Activated CD8-positive, alpha-beta T cell treated with anti-CD3 and anti-CD28 coated beads for 36 hours (primary cell): ENCODE measurements around the gene IL17RA. TPM values are rescaled to one million over a fixed set of nuclear protein-coding genes. Genes with fewer than 3 reads are reported as not detected.

Source experiments
- ATAC-seq: fragments of 200-7000 bp; cut with Tn5 transposase; one replicate; pipeline ENCODE4 v1.10.0; 2021; ENCODE audit warnings: mild to moderate bottlenecking, moderate library complexity
- CTCF ChIA-PET: fragments of 350-600 bp; sonication (Branson Sonifier 250); formaldehyde crosslinking; loops from one replicate; lab custom pipeline; 2021; ENCODE audit warnings: antibody characterized with exemption; lab: Charles Lee
- POLR2A ChIA-PET: fragments of 350-600 bp; sonication (Branson Sonifier 250); formaldehyde crosslinking; loops from one replicate; lab custom pipeline; 2021; ENCODE audit warnings: antibody characterized with exemption; lab: Charles Lee
- DNase-seq: peaks from one replicate; pipeline ENCODE4 v3.0.0-alpha.2; 2020
- H3K27ac Mint-ChIP-seq: one replicate; pipeline ENCODE4 v1.8.0; 2021; ENCODE audit warnings: mild to moderate bottlenecking, mixed read lengths
- H3K27me3 Mint-ChIP-seq: one replicate; pipeline ENCODE4 v1.8.0; 2021; ENCODE audit warnings: mixed read lengths
- H3K36me3 Mint-ChIP-seq: one replicate; pipeline ENCODE4 v1.8.0; 2021; ENCODE audit warnings: low read depth, mixed read lengths
- H3K4me1 Mint-ChIP-seq: one replicate; pipeline ENCODE4 v1.8.0; 2021; ENCODE audit warnings: low read depth, mixed read lengths
- H3K4me3 Mint-ChIP-seq: one replicate; pipeline ENCODE4 v1.8.0; 2021; ENCODE audit warnings: mild to moderate bottlenecking, moderate library complexity, mixed read lengths
- H3K9me3 Mint-ChIP-seq: one replicate; pipeline ENCODE4 v1.8.0; 2021; ENCODE audit warnings: mixed read lengths
- CTCF ChIP-seq: fragments of 200-600 bp; IDR thresholded peaks from one replicate; pipeline ENCODE4 v1.8.0; 2022; ENCODE audit warnings: antibody characterized with exemption, mild to moderate bottlenecking
- intact Hi-C: fragments of 100-400 bp; cut with micrococcal nuclease; formaldehyde crosslinking; loops from one replicate; pipeline ENCODE4 v1.10.0; 2022
- total RNA-seq, 2 experiments: library from RNA; stranded (reverse); gene quantifications; one replicate each; pipeline ENCODE4 v1.2.3, GENCODE V29; 2021

Gene IL17RA
- total RNA-seq, 2 experiments from 2014 or later, result 14.0 to 14.2 TPM

DNA sequence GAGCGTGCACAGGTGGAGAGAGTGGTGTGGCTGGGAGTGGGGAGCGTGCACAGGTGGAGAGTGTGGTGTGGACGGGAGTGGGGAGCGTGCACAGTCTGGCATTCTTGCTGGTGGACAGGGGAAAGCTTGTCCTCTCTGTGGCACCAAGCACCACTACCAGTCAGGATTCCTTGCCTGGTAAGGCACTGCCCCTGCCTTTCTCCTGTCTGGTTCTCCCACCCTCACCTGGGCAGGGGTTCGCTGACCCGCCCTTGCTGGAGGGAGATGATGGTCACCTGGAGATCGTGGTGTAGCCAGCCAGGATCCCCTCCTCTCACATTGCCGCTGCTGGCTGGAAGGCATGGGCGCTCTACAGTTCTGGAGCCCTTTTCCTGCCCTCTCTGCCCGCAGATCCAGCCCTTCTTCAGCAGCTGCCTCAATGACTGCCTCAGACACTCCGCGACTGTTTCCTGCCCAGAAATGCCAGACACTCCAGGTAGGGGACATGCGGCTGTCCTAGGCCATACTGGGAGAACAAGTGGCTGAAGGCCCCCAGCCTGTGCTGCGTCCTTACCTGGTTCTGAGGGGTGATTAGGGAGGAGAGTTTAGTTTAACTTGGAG is 19.6 kb downstream of the IL17RA start:
- Mint-ChIP-seq H3K4me1 (peaks cover 54% of the 10 kb centered on the region), H3K27ac (no peak overlapping the region), H3K9me3 (no peaks in the 10 kb centered on the region), H3K27me3 (no peaks in the 10 kb centered on the region), H3K4me3 (no peak overlapping the region), H3K36me3 (peaks cover 48% of the 10 kb centered on the region)
- ATAC-seq (no peak), DNase-seq (no peak)
- TF ChIP-seq CTCF, result no peak
- ChIA-PET CTCF (no interaction called here), POLR2A (interaction anchor here (0.7 kb wide), 1 partner anchor 68 kb away, joined by 3 read pairs; no protein-coding TSS in a partner anchor)
- intact Hi-C loops, result no loop called here

- H3K27me3 Mint-ChIP-seq, result no peaks in the 10 kb centered on the region
- H3K9me3 Mint-ChIP-seq, result no peaks in the 10 kb centered on the region
- peaks cover 43% of the 10 kb centered on the region for H3K36me3 Mint-ChIP-seq
- H3K4me1 Mint-ChIP-seq, result peaks cover 50% of the 10 kb centered on the region
- POLR2A ChIA-PET, result no interaction called here
- CTCF ChIA-PET, result interaction anchor here (1.1 to 2.8 kb wide), 2 partner anchors 10 to 66 kb away, joined by 5 to 8 read pairs; no protein-coding TSS in a partner anchor
- ATAC-seq (no peak), DNase-seq (no peak)
- TF ChIP-seq CTCF, result no peak
- intact Hi-C loops, result no loop called here
- H3K27ac Mint-ChIP-seq, result no peak overlapping the region
- no peak overlapping the region for H3K4me3 Mint-ChIP-seq
Observed at GRCh38 chr22:17105143-17106129, 20.6 kb downstream of the IL17RA start.

DNA sequence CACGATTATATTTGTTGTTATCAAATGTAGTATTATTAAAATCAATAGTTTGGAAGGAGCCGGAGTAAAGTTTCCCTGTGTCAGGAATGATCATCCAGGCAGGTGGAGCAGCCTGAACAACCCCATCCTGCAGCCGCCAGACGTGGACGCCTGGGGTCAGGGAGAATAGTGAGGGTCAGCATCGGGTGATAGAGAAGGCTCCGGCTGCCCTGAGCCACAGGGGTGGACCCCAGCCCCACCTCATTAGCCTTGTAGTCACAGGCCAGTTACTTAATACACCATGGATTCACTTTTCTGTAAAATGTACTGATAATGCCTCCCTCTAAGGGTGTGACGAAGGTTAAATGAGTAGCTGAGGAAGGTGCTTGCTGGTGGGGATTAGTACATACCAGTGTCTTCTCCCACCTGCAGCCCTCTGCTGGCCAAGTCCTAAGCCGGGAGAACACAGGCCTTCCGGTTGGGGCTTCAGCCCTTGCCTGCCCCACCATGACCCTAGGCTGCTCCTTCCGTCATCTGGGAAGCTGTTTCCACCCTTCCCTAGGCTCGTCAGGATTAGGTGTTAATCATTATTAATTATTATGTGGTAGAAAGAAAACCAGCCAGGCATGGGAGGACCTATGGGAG is 21.5 kb downstream of the IL17RA start:
- intact Hi-C loops, result no loop called here
- peak overlapping the region; percentile 81 for H3K27ac Mint-ChIP-seq
- peak; percentile 35 for ATAC-seq
- no peaks in the 10 kb centered on the region for H3K27me3 Mint-ChIP-seq
- H3K4me1 Mint-ChIP-seq, result peaks cover 43% of the 10 kb centered on the region
- no peak for DNase-seq
- peak; percentile 16 for TF ChIP-seq CTCF
- H3K4me3 Mint-ChIP-seq, result peak overlapping the region; percentile 42
- H3K36me3 Mint-ChIP-seq, result peaks cover 37% of the 10 kb centered on the region
- CTCF ChIA-PET, result interaction anchor here (1.1 to 2.8 kb wide), 6 partner anchors 11 to 65 kb away, joined by 4 to 18 read pairs (median 4); no protein-coding TSS in a partner anchor
- H3K9me3 Mint-ChIP-seq, result no peaks in the 10 kb centered on the region
- POLR2A ChIA-PET, result interaction anchor here (0.8 to 2.6 kb wide), 5 partner anchors 9 to 21 kb away, joined by 3 to 10 read pairs (median 4); no protein-coding TSS in a partner anchor

- peak; percentile 12 for TF ChIP-seq CTCF
- CTCF ChIA-PET, result interaction anchor here (0.9 to 2.8 kb wide), 7 partner anchors 10 to 65 kb away, joined by 3 to 18 read pairs (median 4); no protein-coding TSS in a partner anchor
- Mint-ChIP-seq H3K4me3 (peak overlapping the region; percentile 42), H3K4me1 (peaks cover 38% of the 10 kb centered on the region), H3K27me3 (no peaks in the 10 kb centered on the region), H3K36me3 (peaks cover 31% of the 10 kb centered on the region), H3K9me3 (no peaks in the 10 kb centered on the region), H3K27ac (peak overlapping the region; percentile 81)
- intact Hi-C loops, result no loop called here
- POLR2A ChIA-PET, result interaction anchor here (0.7 to 2.6 kb wide), 9 partner anchors 9 to 112 kb away, joined by 3 to 10 read pairs (median 4); partner anchors contain the start of gene ADA2
- ATAC-seq (peak; percentile 77), DNase-seq (peak; percentile 66)
Observed at GRCh38 chr22:17106785-17107546, 22.2 kb downstream of the IL17RA start.
